HG02678 (cell line): ENCODE data around the gene MYH4.

Source experiments
- ATAC-seq: cut with Tn5 transposase; IDR thresholded peaks from one replicate; pipeline ENCODE4 v1.9.1; 2021; ENCODE audit warnings: mild to moderate bottlenecking, moderate library complexity; ENCODE audit not compliant: unreplicated experiment

MYH4 gene

DNA sequence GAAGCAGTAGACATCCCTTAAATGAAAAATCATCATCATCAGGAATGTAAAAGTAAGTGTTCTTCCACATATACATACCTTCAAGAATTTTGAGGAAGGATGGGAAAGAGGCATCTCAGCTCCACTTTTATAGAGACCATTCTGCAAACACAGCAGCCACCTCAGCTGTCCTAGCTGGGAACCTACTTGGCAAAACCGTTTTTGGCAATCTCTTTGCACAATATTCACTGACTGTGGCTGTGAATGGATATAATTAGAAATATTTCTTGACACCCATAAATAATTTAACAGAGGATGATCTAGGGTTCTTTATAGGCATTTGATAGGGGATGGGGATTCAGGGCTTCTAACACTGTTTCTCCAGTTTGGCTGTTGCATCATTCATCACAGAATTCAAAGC is at the start of gene MYH4:
TSS of gene MYH4 (minus strand) at position 101 of the 400 bp plus-strand sequence. CDS start 2,814 bp downstream, outside the sequence.
- no peak for ATAC-seq

DNA sequence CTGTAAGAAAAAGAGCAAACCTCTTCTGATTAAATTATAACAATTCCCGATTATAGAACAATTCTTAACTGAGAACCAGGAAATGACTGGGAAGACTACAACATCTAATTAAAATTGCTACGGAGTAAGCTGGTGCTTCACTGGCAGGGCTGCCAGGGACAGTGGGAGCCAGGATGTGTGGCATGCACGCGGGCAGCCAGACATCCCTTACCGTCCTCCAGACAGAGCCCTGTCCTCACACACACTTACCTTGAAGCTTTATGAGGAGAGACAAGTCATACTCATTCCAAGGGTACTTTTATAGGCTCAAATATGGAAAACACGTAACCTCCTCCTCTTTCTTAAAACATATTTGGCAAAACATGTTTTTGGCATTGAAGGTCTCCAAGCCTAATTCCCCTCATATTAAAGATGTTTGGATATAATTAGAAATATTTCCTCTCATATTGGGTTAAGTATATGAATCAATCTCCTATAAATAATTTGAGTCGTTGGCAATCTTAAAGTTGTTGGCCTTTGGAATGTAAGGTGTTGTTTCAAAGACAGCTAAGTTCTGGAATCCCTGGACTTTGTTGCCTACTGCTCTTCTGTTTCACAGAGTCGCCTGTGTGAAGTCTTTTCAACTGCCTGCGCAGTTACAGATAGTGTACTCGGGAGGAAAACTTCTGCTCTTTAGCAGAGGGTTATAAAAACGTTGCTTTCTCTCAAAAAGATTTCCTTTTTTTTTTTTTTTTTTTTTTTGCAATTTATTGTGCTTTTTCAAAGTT is 49.1 kb upstream of the MYH4 start, which contains the start of gene MYH1:
TSS of gene MYH1 (minus strand) at position 272 of the 767 bp plus-strand sequence. CDS start 1,900 bp downstream, outside the sequence.
- ATAC-seq: no peak

DNA sequence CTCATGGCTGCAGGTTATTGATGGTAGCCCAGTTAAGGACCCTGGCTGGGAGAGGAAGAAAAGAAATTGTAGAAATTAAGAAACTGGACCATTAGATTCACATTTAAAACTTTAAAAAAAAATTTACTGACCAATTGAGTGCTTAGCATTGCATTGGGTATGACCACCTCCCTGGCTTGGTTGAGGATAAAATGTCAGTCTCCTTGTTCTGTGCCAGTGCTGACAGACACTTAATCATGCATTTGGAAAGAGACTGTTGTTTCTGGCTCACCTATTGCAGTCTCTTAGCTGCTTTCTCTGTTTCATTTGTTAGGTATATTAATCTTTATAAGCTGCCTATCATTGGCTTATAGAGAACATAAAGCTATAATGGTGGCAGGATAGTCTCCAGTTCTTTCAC is 47.3 kb upstream of the MYH4 start:
- no peak for ATAC-seq

DNA sequence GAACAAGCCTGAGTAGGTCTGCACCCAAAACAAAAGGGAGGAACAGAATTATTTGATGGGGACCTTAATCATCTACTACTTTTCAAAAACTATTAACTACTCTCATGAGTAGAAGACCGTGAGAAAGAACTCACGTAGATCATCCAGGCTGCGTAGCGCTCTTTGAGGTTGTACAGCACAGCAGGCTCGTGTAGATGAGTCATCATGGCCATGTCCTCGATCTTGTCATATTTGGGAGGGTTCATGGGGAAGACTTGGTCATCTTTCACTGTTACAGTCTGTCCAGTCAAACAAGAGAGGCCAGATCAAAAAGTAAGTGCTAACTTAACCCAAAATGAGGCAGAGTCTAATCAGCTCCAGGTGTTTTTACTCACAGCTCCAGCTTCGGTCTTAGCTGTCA is 46.7 kb upstream of the MYH4 start:
- ATAC-seq: no peak

DNA sequence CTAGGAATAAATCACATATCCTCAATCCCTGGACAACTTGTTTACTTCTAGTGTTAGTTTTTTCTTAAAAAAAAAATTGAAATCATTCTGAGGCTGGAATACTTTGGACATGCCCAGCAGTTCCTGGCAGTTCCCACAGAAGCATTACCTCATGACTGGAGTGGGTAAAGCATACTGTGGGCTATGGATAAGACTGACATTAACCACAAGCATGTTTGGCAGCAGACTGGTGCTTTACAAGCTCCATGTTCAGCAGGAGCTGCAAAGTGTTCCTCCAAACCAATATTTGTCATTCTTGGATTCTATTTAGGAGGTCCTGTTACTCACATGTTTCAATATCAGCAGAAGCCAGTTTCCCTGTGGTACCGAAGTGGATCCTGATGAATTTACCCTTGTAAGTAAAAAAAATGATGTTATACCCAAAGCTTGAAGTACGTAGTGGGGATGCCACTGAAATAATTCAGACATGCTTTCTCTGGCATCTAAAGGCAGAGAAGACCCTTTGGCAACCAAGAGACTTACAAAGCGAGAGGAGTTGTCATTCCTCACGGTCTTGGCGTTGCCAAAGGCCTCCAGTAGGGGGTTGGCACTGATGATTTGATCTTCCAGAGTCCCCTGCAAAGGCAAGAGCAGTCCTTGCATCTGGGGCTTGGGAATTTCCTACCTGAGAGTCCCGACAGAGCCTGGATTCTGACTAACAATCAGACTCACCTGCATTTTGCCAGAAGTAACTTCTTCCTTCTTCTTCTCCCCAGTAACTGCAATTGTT is 44.1 kb upstream of the MYH4 start:
- no peak for ATAC-seq

DNA sequence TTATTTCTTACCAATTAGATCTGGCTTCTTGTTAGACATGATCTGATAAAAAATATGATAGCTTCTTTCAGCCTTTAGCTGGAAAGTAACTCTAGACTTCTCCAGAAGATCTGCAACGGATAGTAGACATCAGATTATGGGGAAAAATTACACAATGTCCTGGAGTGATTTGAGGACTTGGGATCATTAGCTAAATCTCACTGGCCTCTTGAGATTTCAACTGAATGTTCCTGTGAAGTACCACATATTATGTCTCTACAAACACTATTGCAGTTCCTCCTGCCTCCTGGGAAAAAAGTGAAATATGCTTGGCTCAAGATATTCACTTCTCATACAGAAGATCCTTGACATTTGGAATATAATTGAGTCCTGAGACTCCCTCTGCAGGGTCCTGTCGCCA is 43.5 kb upstream of the MYH4 start:
- ATAC-seq: no peak

DNA sequence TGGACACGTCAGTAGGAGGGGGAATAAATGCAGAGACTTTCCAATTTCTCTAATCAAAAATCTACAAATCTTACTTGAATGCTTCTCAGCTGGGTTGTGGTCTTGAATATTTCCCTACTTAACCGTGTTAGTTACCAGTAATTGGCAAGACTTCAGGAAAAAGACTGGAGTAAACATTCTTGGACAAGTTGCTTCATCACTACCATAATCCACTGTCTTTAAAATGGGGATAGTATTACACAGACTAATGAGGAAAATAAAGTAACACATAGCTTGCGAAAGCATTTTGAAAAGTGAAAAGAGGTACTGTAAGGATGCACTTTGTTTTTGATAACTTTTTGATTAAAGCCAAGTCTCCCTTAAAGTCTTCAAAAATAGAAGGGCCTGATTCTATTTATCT is 30.6 kb upstream of the MYH4 start:
- ATAC-seq: no peak

DNA sequence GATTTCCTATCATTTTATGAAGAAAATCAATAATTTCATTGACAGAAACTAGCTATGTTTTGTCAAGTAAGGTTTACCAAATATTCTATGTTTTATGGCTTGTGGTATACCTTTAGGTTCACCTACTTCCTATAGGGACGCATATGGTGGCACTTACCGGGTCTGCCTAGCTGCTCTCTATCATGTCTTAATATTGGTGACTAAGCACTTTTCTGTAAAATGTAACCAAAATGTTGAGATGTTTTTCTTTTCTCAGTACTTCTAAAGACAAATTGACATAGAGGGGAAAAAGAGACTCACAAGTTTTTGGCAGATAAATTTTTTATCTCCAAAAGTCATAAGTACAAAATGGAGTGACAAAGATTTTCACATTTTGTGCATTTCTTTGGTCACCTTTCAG is 22.6 kb upstream of the MYH4 start:
- no peak for ATAC-seq

DNA sequence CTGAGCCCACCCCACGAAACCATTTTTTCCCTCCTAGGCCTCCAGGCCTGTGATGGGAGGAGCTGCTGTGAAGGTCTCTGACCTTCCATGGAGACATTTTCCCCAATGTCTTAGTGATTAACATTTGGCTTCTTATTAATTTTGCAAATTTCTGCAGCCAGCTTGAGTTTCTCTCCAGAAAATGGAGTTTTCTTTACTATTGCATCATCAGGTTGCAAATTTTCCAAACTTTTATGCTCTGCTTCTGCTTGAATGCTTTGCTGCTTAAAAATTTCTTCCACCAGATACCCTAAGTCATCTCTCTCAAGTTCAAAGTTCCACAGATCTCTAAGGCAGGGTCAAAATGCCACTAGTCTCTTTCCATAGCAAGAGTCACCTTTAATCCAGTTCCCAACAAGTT is 12.9 kb upstream of the MYH4 start:
- ATAC-seq: no peak

DNA sequence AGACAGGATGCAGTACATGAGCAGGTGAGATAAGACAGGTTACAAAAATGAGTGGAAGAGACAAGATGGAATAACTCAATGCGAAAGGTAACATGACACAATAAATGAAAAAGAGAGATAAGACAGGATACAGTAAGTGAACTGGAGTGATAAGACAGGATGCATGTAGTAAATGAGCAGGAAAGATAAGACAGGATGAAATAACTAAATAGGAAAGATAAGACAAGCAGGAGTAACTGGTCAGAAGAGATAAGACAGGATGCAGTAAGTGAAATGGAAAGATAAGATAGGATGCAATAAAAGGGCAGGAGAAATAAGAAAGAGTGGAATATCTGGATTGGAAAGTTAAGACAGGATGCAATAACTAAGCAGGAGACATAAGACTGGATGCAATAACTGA is 8.3 kb upstream of the MYH4 start:
- no peak for ATAC-seq

DNA sequence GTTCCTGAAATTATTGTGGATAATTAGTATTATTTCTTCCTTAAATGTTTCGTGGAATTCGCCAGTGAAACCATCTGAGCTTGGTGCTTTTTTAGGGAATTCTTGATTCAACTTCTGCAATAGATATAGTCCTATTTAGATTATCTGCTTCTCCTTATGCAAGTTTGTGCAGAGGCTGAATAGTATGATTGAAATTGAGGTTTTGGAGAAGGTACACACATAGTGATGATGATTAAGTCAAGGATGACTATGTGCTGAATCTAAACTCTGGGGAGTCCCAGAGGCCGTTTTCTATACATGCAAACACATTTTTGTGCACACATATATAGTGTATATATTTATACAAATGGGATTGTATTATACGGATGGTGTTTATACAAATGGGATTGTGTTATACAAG is 5.2 kb upstream of the MYH4 start:
- no peak for ATAC-seq

DNA sequence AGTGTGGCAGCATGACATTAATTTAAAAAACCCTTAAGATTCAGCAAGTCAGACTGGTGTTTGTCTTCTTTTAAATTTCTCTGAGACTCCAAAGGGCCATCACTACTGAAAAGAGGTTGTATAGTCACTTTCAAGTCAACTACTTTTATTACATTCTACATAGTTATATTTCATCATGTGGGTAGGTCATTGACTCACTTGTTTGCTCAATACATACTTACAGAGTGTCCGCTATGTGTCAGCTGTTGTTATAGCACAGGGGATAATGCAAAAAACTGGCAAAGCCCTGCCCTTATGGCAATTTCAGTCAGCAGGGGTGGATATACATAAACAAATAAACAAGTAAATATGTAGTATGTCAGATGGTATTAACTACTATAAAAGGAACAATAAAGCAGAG is 2.5 kb upstream of the MYH4 start:
- no peak for ATAC-seq

DNA sequence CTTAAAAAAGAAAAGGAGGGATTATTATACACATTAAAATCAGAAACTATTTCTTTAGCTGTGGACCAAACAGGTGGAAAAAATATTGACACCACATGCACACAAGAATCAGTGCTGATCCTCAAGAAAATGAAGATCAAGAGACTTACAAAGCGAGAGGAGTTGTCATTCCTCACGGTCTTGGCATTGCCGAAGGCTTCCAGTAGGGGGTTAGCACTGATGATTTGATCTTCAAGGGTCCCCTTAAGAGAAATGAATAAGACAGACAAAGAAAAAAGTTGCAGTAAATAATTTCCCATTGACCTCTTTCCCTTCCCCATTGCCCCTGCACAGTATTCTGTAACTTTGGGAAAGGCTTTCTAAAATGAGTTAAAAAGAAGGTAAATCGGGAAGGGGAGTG is 6.0 kb downstream of the MYH4 start:
- no peak for ATAC-seq

DNA sequence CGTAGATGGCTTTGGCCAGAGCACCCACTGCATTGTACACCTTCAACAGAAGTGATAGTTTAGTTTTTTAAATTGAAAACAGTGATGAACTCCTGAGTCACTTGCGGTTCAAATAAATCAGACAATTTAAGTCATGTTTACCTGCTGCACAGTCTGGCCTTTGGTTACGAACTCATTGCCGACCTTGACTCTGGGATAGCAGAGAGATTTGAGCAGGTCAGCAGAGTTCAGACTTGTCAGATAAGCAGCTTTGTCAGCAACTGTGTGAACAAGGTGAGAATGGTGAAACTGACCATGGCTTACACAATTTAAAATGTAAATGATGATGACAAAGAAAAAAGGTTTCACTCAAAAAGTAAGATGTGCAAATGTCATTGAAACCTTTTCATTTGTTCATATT is 9.3 kb downstream of the MYH4 start:
- no peak for ATAC-seq

DNA sequence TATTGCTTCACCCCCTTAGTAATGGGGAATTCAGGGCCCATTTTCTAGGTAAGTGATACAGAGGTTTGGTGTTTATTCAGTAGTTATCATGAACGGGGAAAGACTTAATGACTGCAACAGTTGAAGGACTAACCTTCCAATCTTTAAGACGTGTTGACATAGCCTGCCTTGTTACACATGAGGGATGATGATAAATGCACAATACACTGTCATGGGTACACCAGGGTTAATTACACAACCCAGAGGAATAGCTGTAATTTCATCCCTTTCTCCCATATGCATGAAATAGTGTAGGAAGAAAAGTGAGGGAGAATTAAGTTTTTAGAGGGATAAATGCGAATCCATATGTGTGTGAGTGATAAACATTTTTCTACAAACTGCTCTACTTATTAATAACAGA is 10.7 kb downstream of the MYH4 start:
- no peak for ATAC-seq

DNA sequence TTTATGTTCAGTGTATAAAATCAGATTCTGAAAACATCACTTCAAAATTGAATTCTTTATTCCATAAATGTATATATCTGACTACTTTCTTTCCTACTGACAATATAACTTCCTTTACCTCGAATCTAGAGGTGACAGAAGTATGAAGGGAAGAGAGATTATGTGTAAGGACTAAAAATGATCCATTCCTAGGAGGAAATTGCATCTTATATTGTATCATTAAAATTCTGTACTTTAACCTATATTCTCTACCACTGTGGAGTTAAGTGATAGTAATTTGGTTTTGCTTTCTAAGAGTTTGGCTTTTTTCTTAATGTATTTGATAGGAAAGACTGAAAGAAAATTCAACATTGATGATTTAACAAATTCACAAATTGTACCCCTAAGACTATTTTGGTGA is 11.4 kb downstream of the MYH4 start:
- no peak for ATAC-seq

DNA sequence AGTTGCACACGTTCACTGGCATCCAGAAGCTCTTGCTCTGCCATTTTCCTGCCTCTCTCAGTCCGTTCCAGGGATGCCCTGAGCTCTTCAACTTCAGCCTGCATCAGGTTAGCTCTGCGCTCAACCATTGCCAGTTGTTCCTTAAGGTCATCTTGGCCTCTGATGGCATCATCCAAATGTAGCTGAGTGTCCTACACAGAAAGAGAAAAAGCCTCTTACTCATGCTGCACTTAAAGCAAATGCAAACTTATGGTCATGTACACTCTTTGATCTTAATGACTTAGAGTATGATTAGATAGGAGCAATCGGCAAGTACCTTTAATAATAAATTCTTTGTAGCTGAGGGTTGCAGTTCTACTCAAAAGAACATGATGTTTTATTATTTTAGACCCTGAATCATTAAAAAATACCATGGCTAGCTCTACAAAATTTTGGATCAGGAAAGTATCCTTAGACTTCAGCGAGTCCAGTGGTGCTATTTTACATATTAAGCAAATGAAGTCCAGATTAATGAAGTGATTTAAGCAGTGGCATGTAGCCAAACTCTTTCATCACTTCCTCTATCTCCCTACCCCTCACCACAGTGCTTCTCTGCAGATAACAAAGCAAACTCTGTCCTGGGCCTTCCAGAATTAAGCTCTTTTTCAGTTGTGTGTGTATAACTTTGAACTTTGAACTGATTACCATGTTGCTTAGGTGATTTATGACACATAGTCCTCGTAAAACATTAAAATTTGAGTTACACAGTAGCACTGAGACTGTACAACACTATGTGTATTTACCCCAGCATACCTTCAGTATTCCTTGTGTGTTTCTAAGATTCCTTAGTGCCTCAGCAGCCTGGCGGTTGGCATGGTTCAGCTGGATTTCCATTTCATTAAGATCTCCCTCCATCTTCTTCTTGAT is 22.1 kb downstream of the MYH4 start:
- ATAC-seq: no peak

DNA sequence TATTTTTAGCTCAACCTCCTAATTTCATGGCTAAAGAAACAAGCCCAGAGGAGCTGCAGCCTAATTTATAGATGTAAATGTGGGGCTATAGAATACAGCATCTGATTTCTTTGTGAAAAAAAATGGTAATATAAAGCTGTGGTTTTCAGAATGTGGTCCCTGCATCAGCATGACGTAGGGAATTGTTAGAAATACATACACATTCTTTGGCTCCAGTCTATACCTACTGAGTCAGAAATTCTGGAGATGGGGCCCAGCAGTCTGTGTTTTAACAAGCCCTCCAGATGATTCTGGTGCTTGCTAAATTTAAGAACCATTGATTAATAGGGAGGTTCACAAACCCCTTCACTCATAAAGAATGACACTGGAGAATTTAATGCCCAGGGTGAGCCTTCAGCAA is 29.5 kb downstream of the MYH4 start:
- ATAC-seq: no peak

DNA sequence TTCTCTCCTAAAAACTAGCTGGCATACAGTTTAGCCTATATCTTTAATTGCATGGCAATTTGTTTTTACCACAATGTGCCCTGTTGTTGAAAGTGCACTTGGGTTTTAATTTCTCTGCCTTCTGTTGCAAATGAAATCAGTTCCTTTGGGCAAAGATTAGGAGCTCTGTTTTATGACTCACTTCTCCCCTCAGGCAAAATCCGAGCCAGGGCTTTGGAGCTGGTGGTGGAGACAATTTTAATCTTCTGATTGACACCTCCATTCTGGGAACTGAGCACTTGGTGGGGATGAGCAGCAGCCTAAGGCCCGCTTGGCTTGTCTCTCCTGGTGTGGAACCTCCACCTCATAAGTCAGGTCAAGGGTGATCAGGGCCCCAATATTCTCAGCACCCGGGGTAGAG is 34.3 kb downstream of the MYH4 start:
- no peak for ATAC-seq

DNA sequence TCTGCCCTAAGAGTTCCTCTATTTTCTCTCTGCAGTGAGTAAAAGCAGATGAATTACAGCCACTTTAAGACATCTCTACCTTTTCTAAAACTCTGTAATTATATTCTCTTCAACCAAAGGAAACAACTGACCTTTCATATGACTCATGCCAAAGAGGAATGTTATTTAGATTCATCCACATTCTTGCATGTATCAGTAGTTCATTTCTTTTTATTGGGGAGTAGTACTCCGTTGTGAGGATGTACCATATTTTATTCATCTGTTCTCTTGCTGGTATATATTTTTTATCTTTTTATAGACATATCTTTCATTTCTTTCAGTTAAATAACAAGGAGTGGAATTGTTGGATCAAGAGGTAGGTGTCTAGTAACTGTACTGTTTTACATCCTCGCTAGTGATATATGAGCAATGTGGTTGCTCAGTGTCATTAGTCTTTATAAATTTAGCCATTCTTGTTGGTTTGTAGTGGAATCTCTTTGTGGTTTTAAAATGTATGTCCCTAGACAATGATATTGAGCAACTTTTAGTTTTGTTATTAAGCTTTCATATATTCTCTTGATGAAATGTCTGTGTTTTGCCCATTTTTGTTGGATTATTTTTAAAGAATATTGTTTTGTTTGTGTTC is 39.8 kb downstream of the MYH4 start:
- no peak for ATAC-seq

DNA sequence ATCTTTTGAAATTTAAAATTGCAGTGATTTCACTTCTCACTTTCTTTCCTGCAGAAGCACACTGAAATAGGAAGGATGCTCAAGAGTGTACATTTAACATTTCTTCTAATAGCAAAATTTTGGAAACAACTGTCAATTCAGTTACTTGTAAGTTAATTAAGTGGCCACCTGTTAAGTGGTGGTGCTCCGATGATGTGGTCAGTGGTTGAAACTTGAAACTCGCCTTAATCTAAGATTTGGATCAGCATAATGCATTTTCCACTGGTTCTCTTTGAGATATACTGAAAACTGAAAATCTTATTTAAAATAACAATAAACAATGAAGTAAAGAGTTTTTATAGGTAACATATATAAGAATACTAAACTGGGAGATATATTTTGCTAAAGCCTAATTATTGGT is 40.6 kb downstream of the MYH4 start:
- no peak for ATAC-seq
